Neuronal stem cell (in vitro differentiated cells): ENCODE data around the gene PAPLN. TPM values are rescaled to one million over a fixed set of nuclear protein-coding genes. Genes with fewer than 3 reads are reported as not detected.

Source experiments
- DNase-seq: peaks from one replicate; pipeline ENCODE4 v3.0.0-alpha.2; 2013; ENCODE audit warnings: low spot score
- H2AFZ ChIP-seq: one replicate; pipeline ENCODE4 v1.6.1; 2013; ENCODE audit warnings: mild to moderate bottlenecking, low read length, inconsistent platforms
- H2AK5ac ChIP-seq: 2 replicates; pipeline ENCODE4 v1.6.1; 2013; ENCODE audit warnings: low read depth, mild to moderate bottlenecking, inconsistent platforms, low read length, moderate library complexity, mixed read lengths
- H2BK120ac ChIP-seq: 2 replicates; pipeline ENCODE4 v1.6.1; 2013; ENCODE audit warnings: low read depth, mild to moderate bottlenecking, inconsistent platforms, low read length, moderate library complexity, mixed read lengths
- H2BK12ac ChIP-seq: one replicate; pipeline ENCODE4 v1.6.1; 2013; ENCODE audit warnings: low read length, inconsistent platforms
- H2BK15ac ChIP-seq: 2 replicates; pipeline ENCODE4 v1.6.1; 2013; ENCODE audit warnings: mild to moderate bottlenecking, low read length, inconsistent platforms, mixed read lengths
- H2BK5ac ChIP-seq: one replicate; pipeline ENCODE4 v1.6.1; 2013; ENCODE audit warnings: inconsistent platforms, mild to moderate bottlenecking, low read length, moderate library complexity
- H3K14ac ChIP-seq: one replicate; pipeline ENCODE4 v1.6.1; 2013; ENCODE audit warnings: low read length, inconsistent platforms
- H3K18ac ChIP-seq: 2 replicates; pipeline ENCODE4 v1.6.1; 2013; ENCODE audit warnings: low read length, inconsistent platforms
- H3K23ac ChIP-seq: 2 replicates; pipeline ENCODE4 v1.6.1; 2013; ENCODE audit warnings: low read depth, mild to moderate bottlenecking, mixed read lengths, low read length, inconsistent platforms; ENCODE audit not compliant: poor library complexity
- H3K27ac ChIP-seq: replicated peaks from 3 replicates; pipeline ENCODE4 v1.5.1; 2013; ENCODE audit warnings: low read length, inconsistent platforms
- H3K27me3 ChIP-seq, 3 experiments: 2 replicates each; pipeline ENCODE4 v1.6.1; 2013; ENCODE audit warnings: low read length in 3 of 3, mild to moderate bottlenecking in 2 of 3, inconsistent platforms in 1 of 3, low read depth in 1 of 3, mixed read lengths in 1 of 3, moderate library complexity in 1 of 3; ENCODE audit not compliant: control insufficient read depth in 3 of 3, insufficient read depth in 3 of 3
- H3K36me3 ChIP-seq, 2 donors: replicated peaks in 1 of 2; 2 replicates each; pipeline ENCODE4 v1.6.1; 2013; ENCODE audit warnings: low read length in 2 of 2; ENCODE audit not compliant: control insufficient read depth in 2 of 2, insufficient read depth in 2 of 2
- H3K4ac ChIP-seq: 2 replicates; pipeline ENCODE4 v1.6.1; 2013; ENCODE audit warnings: inconsistent platforms, mild to moderate bottlenecking, low read length, moderate library complexity
- H3K4me1 ChIP-seq, 2 donors: 1 replicate in 1 of 2; 2 replicates in 1 of 2; pipeline ENCODE4 v1.6.1; 2013; ENCODE audit warnings: low read length in 2 of 2, low read depth in 1 of 2; ENCODE audit not compliant: control insufficient read depth in 2 of 2, insufficient read depth in 1 of 2
- H3K4me2 ChIP-seq: one replicate; pipeline ENCODE4 v1.6.1; 2013; ENCODE audit warnings: mild to moderate bottlenecking, low read length, inconsistent platforms; ENCODE audit not compliant: insufficient read depth, poor library complexity, severe bottlenecking
- H3K4me3 ChIP-seq, 2 donors: 2 replicates each; pipeline ENCODE4 v1.5.1; 2013; ENCODE audit warnings: low read length in 2 of 2, mild to moderate bottlenecking in 2 of 2, inconsistent platforms in 1 of 2, moderate library complexity in 1 of 2
- H3K79me1 ChIP-seq: one replicate; pipeline ENCODE4 v1.6.1; 2013; ENCODE audit warnings: low read depth, mild to moderate bottlenecking, inconsistent platforms, low read length, moderate library complexity
- H3K9ac ChIP-seq: one replicate; pipeline ENCODE4 v1.6.1; 2013; ENCODE audit warnings: mild to moderate bottlenecking, low read depth, low read length, inconsistent platforms; ENCODE audit not compliant: poor library complexity
- H3K9me3 ChIP-seq, 2 donors: replicated peaks in 1 of 2; 2 replicates each; pipeline versions ENCODE3 to v1.6.1; 2013; ENCODE audit warnings: low read length in 2 of 2, mild to moderate bottlenecking in 2 of 2, inconsistent platforms in 1 of 2, low read depth in 1 of 2, mixed read lengths in 1 of 2, moderate library complexity in 1 of 2; ENCODE audit not compliant: control insufficient read depth in 2 of 2, insufficient read depth in 1 of 2
- H4K8ac ChIP-seq: one replicate; pipeline ENCODE4 v1.6.1; 2013; ENCODE audit warnings: low read depth, mild to moderate bottlenecking, inconsistent platforms, low read length, moderate library complexity
- H4K91ac ChIP-seq: one replicate; pipeline ENCODE4 v1.6.1; 2013; ENCODE audit warnings: low read length, low read depth, mild to moderate bottlenecking, inconsistent platforms; ENCODE audit not compliant: poor library complexity
- WGBS, 2 donors: extraction: QIAGEN DNeasy Blood & Tissue Kit; methylation state at CpG; one replicate each; pipeline ENCODE4 v1.1.7; 2013; ENCODE audit warnings: missing lambda C conversion rate in 2 of 2, mixed read lengths in 1 of 2; ENCODE audit not compliant: insufficient read length in 2 of 2, insufficient replicate concordance in 1 of 2; ENCODE audit errors: extremely low coverage in 2 of 2; 5-methylcytosine and 5-hydroxymethylcytosine counted together
- polyA plus RNA-seq, 2 experiments: library from polyadenylated mRNA; stranded (reverse); fragments of 200-250 nt; gene quantifications; one replicate each; pipeline ENCODE4 v1.2.3, GENCODE V29; 2013

PAPLN gene
- 15.1 TPM for polyA plus RNA-seq (2013, experiment 1 of 2)
- polyA plus RNA-seq (2013, experiment 2 of 2): 15.7 TPM

GRCh38 chr14:73237219-73237785 lies at the start of gene PAPLN:
TSS of gene PAPLN (plus strand) at chr14:73237506. CDS start at chr14:73239779, 2,273 bp downstream.
- Histone ChIP-seq H3K36me3 (peaks cover 0 to 4% of the 10 kb centered on the region in 2 donors), H3K4me1 (peaks cover 41 to 42% of the 10 kb centered on the region in 2 donors), H3K9ac (peak within 1 kb of the TSS; percentile 85), H3K27me3 (peaks cover 0 to 48% (median 7%) of the 10 kb centered on the region in 3 experiments), H2AK5ac (peak within 1 kb of the TSS; percentile 82), H3K18ac (peak within 1 kb of the TSS; percentile 49), H4K91ac (no peak within 1 kb of the TSS), H3K4ac (peak within 1 kb of the TSS; percentile 10), H3K4me2 (peak within 1 kb of the TSS; percentile 90), H2BK5ac (no peak within 1 kb of the TSS), H4K8ac (no peak within 1 kb of the TSS), H3K9me3 (no peaks in the 10 kb centered on the region), H2BK12ac (peak within 1 kb of the TSS; percentile 4), H2BK120ac (peak within 1 kb of the TSS; percentile 82), H3K23ac (peak within 1 kb of the TSS; percentile 67), H3K79me1 (peaks cover 6% of the 10 kb centered on the region), H3K14ac (no peak within 1 kb of the TSS), H2AFZ (peak within 1 kb of the TSS; percentile 90), H2BK15ac (peak within 1 kb of the TSS; percentile 80), H3K4me3 (peak within 1 kb of the TSS; percentile 37 to 86), H3K27ac (peak within 1 kb of the TSS; percentile 88)
- no CpG with 5 or more reads among the region's 48 CpGs for WGBS, 2 donors
- DNase-seq: no peak

GRCh38 chr14:73188501-73188911 lies 48.8 kb upstream of the PAPLN start:
- no peak overlapping the region for H2BK15ac ChIP-seq
- H4K8ac ChIP-seq: no peak overlapping the region
- no peak for DNase-seq
- no peak overlapping the region for H3K9ac ChIP-seq
- no peak overlapping the region for H3K18ac ChIP-seq
- H3K27me3 ChIP-seq: no peaks in the 10 kb centered on the region
- H3K79me1 ChIP-seq: no peaks in the 10 kb centered on the region
- H4K91ac ChIP-seq: no peak overlapping the region
- H3K14ac ChIP-seq: no peak overlapping the region
- H2AK5ac ChIP-seq: no peak overlapping the region
- H2BK12ac ChIP-seq: no peak overlapping the region
- H2AFZ ChIP-seq: no peak overlapping the region
- H3K36me3 ChIP-seq: peaks cover 6 to 76% of the 10 kb centered on the region in 2 donors
- no peak overlapping the region for H3K4ac ChIP-seq
- no peaks in the 10 kb centered on the region for H3K9me3 ChIP-seq
- no peak overlapping the region for H3K4me2 ChIP-seq
- no CpG with 5 or more reads among the region's 3 CpGs for WGBS, 2 donors
- no peak overlapping the region for H3K23ac ChIP-seq
- no peak overlapping the region for H2BK120ac ChIP-seq
- H2BK5ac ChIP-seq: no peak overlapping the region
- H3K4me3 ChIP-seq: no peak overlapping the region
- H3K4me1 ChIP-seq: no peaks in the 10 kb centered on the region
- no peak overlapping the region for H3K27ac ChIP-seq

GRCh38 chr14:73189651-73190050 lies 47.7 kb upstream of the PAPLN start:
- Histone ChIP-seq H3K27me3 (no peaks in the 10 kb centered on the region), H2BK120ac (no peak overlapping the region), H4K8ac (no peak overlapping the region), H4K91ac (no peak overlapping the region), H3K9me3 (no peaks in the 10 kb centered on the region), H3K4me2 (no peak overlapping the region), H3K4me1 (no peaks in the 10 kb centered on the region), H2BK5ac (no peak overlapping the region), H3K9ac (no peak overlapping the region), H2BK12ac (no peak overlapping the region), H2BK15ac (no peak overlapping the region), H3K18ac (no peak overlapping the region), H2AK5ac (no peak overlapping the region), H3K4ac (no peak overlapping the region), H3K79me1 (no peaks in the 10 kb centered on the region), H3K36me3 (peaks cover 8 to 86% of the 10 kb centered on the region in 2 donors), H3K27ac (no peak overlapping the region), H3K4me3 (peak overlapping the region in 1 of 2 donors; percentile 19), H2AFZ (no peak overlapping the region), H3K23ac (peak overlapping the region; percentile 73), H3K14ac (no peak overlapping the region)
- no peak for DNase-seq
- no CpG with 5 or more reads among the region's 3 CpGs for WGBS, 2 donors

GRCh38 chr14:73191441-73191840 lies 45.9 kb upstream of the PAPLN start:
- no peak overlapping the region for H4K8ac ChIP-seq
- H2AK5ac ChIP-seq: no peak overlapping the region
- H3K4me1 ChIP-seq: no peaks in the 10 kb centered on the region
- peaks cover 8 to 97% of the 10 kb centered on the region in 2 donors for H3K36me3 ChIP-seq
- no peaks in the 10 kb centered on the region for H3K27me3 ChIP-seq
- H3K4me3 ChIP-seq: no peak overlapping the region
- H2BK15ac ChIP-seq: no peak overlapping the region
- H3K18ac ChIP-seq: no peak overlapping the region
- H2AFZ ChIP-seq: no peak overlapping the region
- H3K9ac ChIP-seq: no peak overlapping the region
- no peak for DNase-seq
- H3K4me2 ChIP-seq: no peak overlapping the region
- no peak overlapping the region for H3K14ac ChIP-seq
- no peak overlapping the region for H4K91ac ChIP-seq
- no CpG with 5 or more reads among the region's 2 CpGs for WGBS, 2 donors
- H2BK120ac ChIP-seq: no peak overlapping the region
- no peak overlapping the region for H2BK5ac ChIP-seq
- H3K27ac ChIP-seq: no peak overlapping the region
- H2BK12ac ChIP-seq: no peak overlapping the region
- H3K4ac ChIP-seq: no peak overlapping the region
- no peaks in the 10 kb centered on the region for H3K79me1 ChIP-seq
- no peak overlapping the region for H3K23ac ChIP-seq
- H3K9me3 ChIP-seq: no peaks in the 10 kb centered on the region
